DND-41 (cell line): Measurements from ENCODE around the gene SCUBE1.

Source experiments
- ATAC-seq: fragments of 200-7000 bp; cut with Tn5 transposase; 3 replicates; pipeline ENCODE4 v1.9.1; 2021; ENCODE audit warnings: low read depth; ENCODE audit not compliant: insufficient read depth
- DNase-seq: peaks from one replicate; pipeline ENCODE4 v3.0.0-alpha.2; 2020
- H2AFZ ChIP-seq: 2 replicates; pipeline ENCODE4 v1.6.0; 2012; ENCODE audit warnings: low read depth, low read length
- H3K27ac ChIP-seq: 2 replicates; pipeline ENCODE4 v1.5.1; 2012; ENCODE audit warnings: low read length, inconsistent platforms
- H3K27me3 ChIP-seq: fragments of 200-600 bp; sonication (generic); 2 replicates; pipeline ENCODE4 v1.6.0; 2012; ENCODE audit warnings: low read length, mild to moderate bottlenecking, inconsistent platforms; ENCODE audit not compliant: insufficient read depth, poor library complexity
- H3K36me3 ChIP-seq: 2 replicates; pipeline ENCODE4 v1.5.1; 2012; ENCODE audit warnings: low read length, inconsistent platforms; ENCODE audit not compliant: insufficient read depth
- H3K4me1 ChIP-seq: 2 replicates; pipeline ENCODE4 v1.5.1; 2012; ENCODE audit warnings: mild to moderate bottlenecking, low read length; ENCODE audit not compliant: insufficient read depth
- H3K4me2 ChIP-seq: 2 replicates; pipeline ENCODE4 v1.6.0; 2012; ENCODE audit warnings: mild to moderate bottlenecking, moderate library complexity, low read length, inconsistent platforms; ENCODE audit not compliant: insufficient read depth
- H3K4me3 ChIP-seq, 2 experiments: fragments of 200-600 bp in 1 of 2; shearing (Covaris generic) in 1 of 2; 2 replicates each; pipeline ENCODE4 v1.5.1; 2012 to 2016; ENCODE audit warnings: inconsistent platforms in 2 of 2, low read length in 2 of 2, mild to moderate bottlenecking in 2 of 2, low read depth in 1 of 2, moderate library complexity in 1 of 2
- H3K79me2 ChIP-seq: 2 replicates; pipeline ENCODE4 v1.6.0; 2012; ENCODE audit warnings: low read length, inconsistent platforms; ENCODE audit not compliant: insufficient read depth
- H3K9ac ChIP-seq: 2 replicates; pipeline ENCODE4 v1.6.0; 2012; ENCODE audit warnings: low read depth, mild to moderate bottlenecking, inconsistent platforms, low read length, moderate library complexity
- H3K9me3 ChIP-seq: 2 replicates; pipeline ENCODE4 v1.5.1; 2012; ENCODE audit warnings: low read length, moderate library complexity, mild to moderate bottlenecking, inconsistent platforms; ENCODE audit not compliant: insufficient read depth, severe bottlenecking
- H4K20me1 ChIP-seq: 2 replicates; pipeline ENCODE4 v1.6.0; 2012; ENCODE audit warnings: low read length; ENCODE audit not compliant: insufficient read depth
- CTCF ChIP-seq: IDR thresholded peaks from 2 replicates; pipeline ENCODE4 v1.5.1; 2012; ENCODE audit warnings: borderline replicate concordance, low read length, moderate library complexity, mild to moderate bottlenecking; ENCODE audit not compliant: poor library complexity, severe bottlenecking; ENCODE audit errors: extremely low read depth
- EZH2 ChIP-seq: IDR thresholded peaks from 3 replicates; pipeline ENCODE4 v1.6.1; 2012; ENCODE audit warnings: borderline replicate concordance, low read depth, mild to moderate bottlenecking, moderate library complexity, low read length, inconsistent platforms; ENCODE audit not compliant: severe bottlenecking

SCUBE1 gene

GRCh38 chr22:43256976-43257545 is 86.1 kb downstream of the SCUBE1 start:
- Histone ChIP-seq H3K9me3 (no peaks in the 10 kb centered on the region), H2AFZ (no peak overlapping the region)
- no peak for ATAC-seq

GRCh38 chr22:43256569-43256968 is 86.6 kb downstream of the SCUBE1 start:
- Histone ChIP-seq H2AFZ (no peak overlapping the region), H3K4me1 (no peaks in the 10 kb centered on the region), H4K20me1 (no peaks in the 10 kb centered on the region), H3K27ac (no peak overlapping the region), H3K36me3 (no peaks in the 10 kb centered on the region), H3K4me3 (no peak overlapping the region), H3K27me3 (no peaks in the 10 kb centered on the region), H3K79me2 (no peaks in the 10 kb centered on the region), H3K9me3 (no peaks in the 10 kb centered on the region), H3K4me2 (no peak overlapping the region), H3K9ac (no peak overlapping the region)
- DNase-seq (no peak), ATAC-seq (no peak)
- no peak for TF ChIP-seq EZH2
- no peak for TF ChIP-seq CTCF

More at GRCh38 chr22:43256976-43257545, 86.1 kb downstream of the SCUBE1 start:
- H3K79me2 ChIP-seq, result no peaks in the 10 kb centered on the region
- H3K4me2 ChIP-seq, result no peak overlapping the region
- H3K27ac ChIP-seq, result no peak overlapping the region
- H3K27me3 ChIP-seq, result no peaks in the 10 kb centered on the region
- DNase-seq, result no peak
- no peak overlapping the region for H3K4me3 ChIP-seq
- H4K20me1 ChIP-seq, result no peaks in the 10 kb centered on the region
- H3K4me1 ChIP-seq, result no peaks in the 10 kb centered on the region
- H3K9ac ChIP-seq, result no peak overlapping the region
- H3K36me3 ChIP-seq, result no peaks in the 10 kb centered on the region
- no peak for TF ChIP-seq EZH2
- TF ChIP-seq CTCF, result no peak

- no peak for DNase-seq
- no peaks in the 10 kb centered on the region for H3K9me3 ChIP-seq
- H3K27me3 ChIP-seq, result no peaks in the 10 kb centered on the region
- no peak for ATAC-seq
- no peak overlapping the region for H3K9ac ChIP-seq
- no peaks in the 10 kb centered on the region for H3K36me3 ChIP-seq
- H3K79me2 ChIP-seq, result no peaks in the 10 kb centered on the region
- H4K20me1 ChIP-seq, result no peaks in the 10 kb centered on the region
- no peak overlapping the region for H3K4me3 ChIP-seq
- H2AFZ ChIP-seq, result no peak overlapping the region
- no peak overlapping the region for H3K4me2 ChIP-seq
- H3K4me1 ChIP-seq, result no peaks in the 10 kb centered on the region
- H3K27ac ChIP-seq, result no peak overlapping the region
- TF ChIP-seq CTCF, result no peak
- no peak for TF ChIP-seq EZH2
Observed at GRCh38 chr22:43255299-43255698, 87.9 kb downstream of the SCUBE1 start.
